Measurements from ENCODE around the gene NUDT7.

NUDT7 gene

GRCh38 chr16:77722309-77723107, at the start of gene NUDT7:
TSS of gene NUDT7 (plus strand) at chr16:77722514. CDS start at chr16:77722583, 69 bp downstream.
- DNase-seq: peak; percentile 97

GRCh38 chr16:77674888-77675287, 47.4 kb upstream of the NUDT7 start:
- no peak for DNase-seq

GRCh38 chr16:77675464-77676324, 46.6 kb upstream of the NUDT7 start:
- DNase-seq: peak; percentile 56

- DNase-seq: no peak
Observed at GRCh38 chr16:77677129-77677528, 45.2 kb upstream of the NUDT7 start.

GRCh38 chr16:77679391-77679790, 42.9 kb upstream of the NUDT7 start:
- DNase-seq: no peak

GRCh38 chr16:77679901-77680300, 42.4 kb upstream of the NUDT7 start:
- peak; percentile 64 for DNase-seq

GRCh38 chr16:77680496-77680895, 41.8 kb upstream of the NUDT7 start:
- DNase-seq: no peak

GRCh38 chr16:77682586-77682985, 39.7 kb upstream of the NUDT7 start:
- DNase-seq: no peak

- no peak for DNase-seq
Observed at GRCh38 chr16:77683397-77684180, 38.7 kb upstream of the NUDT7 start.

GRCh38 chr16:77684181-77684526, 38.2 kb upstream of the NUDT7 start:
- no peak for DNase-seq

- DNase-seq: no peak
Observed at GRCh38 chr16:77686385-77686784, 35.9 kb upstream of the NUDT7 start.

GRCh38 chr16:77689971-77690370, 32.3 kb upstream of the NUDT7 start:
- DNase-seq: no peak

GRCh38 chr16:77690416-77690815, 31.9 kb upstream of the NUDT7 start:
- DNase-seq: no peak

- no peak for DNase-seq
Observed at GRCh38 chr16:77692612-77693011, 29.7 kb upstream of the NUDT7 start.

GRCh38 chr16:77696149-77696548, 26.2 kb upstream of the NUDT7 start:
- no peak for DNase-seq

- no peak for DNase-seq
Observed at GRCh38 chr16:77700846-77701245, 21.5 kb upstream of the NUDT7 start.

- no peak for DNase-seq
Observed at GRCh38 chr16:77705351-77705750, 17.0 kb upstream of the NUDT7 start.

- peak; percentile 1 for DNase-seq
Observed at GRCh38 chr16:77711179-77711578, 11.1 kb upstream of the NUDT7 start.

- no peak for DNase-seq
Observed at GRCh38 chr16:77711775-77712174, 10.5 kb upstream of the NUDT7 start.

- DNase-seq: no peak
Observed at GRCh38 chr16:77715145-77715544, 7.2 kb upstream of the NUDT7 start.

GRCh38 chr16:77721752-77722308, 484 bp upstream of the NUDT7 start:
- DNase-seq: no peak

- peak; percentile 66 for DNase-seq
Observed at GRCh38 chr16:77723108-77723514, 797 bp downstream of the NUDT7 start.

- no peak for DNase-seq
Observed at GRCh38 chr16:77724174-77724573, 1.9 kb downstream of the NUDT7 start.

Data from inflammatory macrophage treated with lipopolysaccharide for 4 hours (primary cell).